MM.1S (cell line): ENCODE results near the gene SPSB3.

Experiments used
- CTCF ChIP-seq: fragments of 300-600 bp; sonication (generic); IDR thresholded peaks from 2 replicates; pipeline ENCODE4 v1.5.1; 2016; ENCODE audit warnings: antibody characterized with exemption, low read length, mixed read lengths
- EZH2 ChIP-seq: fragments of 300-600 bp; sonication (generic); optimal IDR thresholded peaks from 2 replicates; pipeline ENCODE3; 2017; ENCODE audit warnings: low read depth, mild to moderate bottlenecking, antibody characterized with exemption, low read length, mixed read lengths
- EZH2phosphoT487 ChIP-seq: fragments of 300-600 bp; sonication (generic); IDR thresholded peaks from 2 replicates; pipeline ENCODE4 v1.6.1; 2018; ENCODE audit warnings: antibody characterized with exemption, low read length

GRCh38 chr16:1784977-1785845 is 2.8 kb upstream of the SPSB3 start:
- TF ChIP-seq CTCF (no peak), EZH2 (no peak), EZH2phosphoT487 (no peak)
